D721Med (cell line): ENCODE data around the gene BRD4.

ENCODE experiments used
- DNase-seq: peaks from one replicate; pipeline ENCODE4 v3.0.0; 2011; ENCODE audit warnings: low spot score; ENCODE audit not compliant: insufficient read length
- FAIRE-seq: peaks from 2 replicates; lab custom pipeline; 2011; peaks lifted over from hg19 to GRCh38; lab: Jason Lieb, UNC
- TF ChIP-seq, protein P1 (sequence below): IDR thresholded peaks from 2 replicates; pipeline ENCODE4 v1.5.1; 2012; ENCODE audit warnings: mild to moderate bottlenecking, control low read depth; ENCODE audit not compliant: insufficient read depth; ENCODE audit errors: missing control alignments

Gene BRD4

DNA sequence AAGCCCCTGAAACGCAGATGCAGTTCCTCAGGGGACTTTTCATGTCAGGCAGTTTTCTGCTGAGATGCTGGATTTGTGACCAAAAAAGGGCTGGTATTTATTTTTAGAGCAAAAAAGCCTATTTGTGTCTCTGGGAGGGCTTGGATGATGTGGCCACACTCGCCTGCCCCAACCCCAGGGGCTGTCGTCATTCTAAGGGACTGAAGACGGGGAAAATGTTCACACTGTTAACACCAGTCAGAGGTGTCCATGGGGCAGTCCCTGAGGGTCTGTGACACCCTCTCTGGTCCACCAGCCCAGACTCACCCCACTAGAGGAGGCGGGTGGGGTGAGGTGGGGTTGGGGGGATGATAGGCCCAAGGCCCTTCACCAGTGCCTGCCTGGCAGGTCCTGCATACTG, 84.2 kb downstream of the BRD4 start:
- DNase-seq (no peak), FAIRE-seq (no peak)
- TF ChIP-seq, protein P1, sequence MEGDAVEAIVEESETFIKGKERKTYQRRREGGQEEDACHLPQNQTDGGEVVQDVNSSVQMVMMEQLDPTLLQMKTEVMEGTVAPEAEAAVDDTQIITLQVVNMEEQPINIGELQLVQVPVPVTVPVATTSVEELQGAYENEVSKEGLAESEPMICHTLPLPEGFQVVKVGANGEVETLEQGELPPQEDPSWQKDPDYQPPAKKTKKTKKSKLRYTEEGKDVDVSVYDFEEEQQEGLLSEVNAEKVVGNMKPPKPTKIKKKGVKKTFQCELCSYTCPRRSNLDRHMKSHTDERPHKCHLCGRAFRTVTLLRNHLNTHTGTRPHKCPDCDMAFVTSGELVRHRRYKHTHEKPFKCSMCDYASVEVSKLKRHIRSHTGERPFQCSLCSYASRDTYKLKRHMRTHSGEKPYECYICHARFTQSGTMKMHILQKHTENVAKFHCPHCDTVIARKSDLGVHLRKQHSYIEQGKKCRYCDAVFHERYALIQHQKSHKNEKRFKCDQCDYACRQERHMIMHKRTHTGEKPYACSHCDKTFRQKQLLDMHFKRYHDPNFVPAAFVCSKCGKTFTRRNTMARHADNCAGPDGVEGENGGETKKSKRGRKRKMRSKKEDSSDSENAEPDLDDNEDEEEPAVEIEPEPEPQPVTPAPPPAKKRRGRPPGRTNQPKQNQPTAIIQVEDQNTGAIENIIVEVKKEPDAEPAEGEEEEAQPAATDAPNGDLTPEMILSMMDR: no peak

DNA sequence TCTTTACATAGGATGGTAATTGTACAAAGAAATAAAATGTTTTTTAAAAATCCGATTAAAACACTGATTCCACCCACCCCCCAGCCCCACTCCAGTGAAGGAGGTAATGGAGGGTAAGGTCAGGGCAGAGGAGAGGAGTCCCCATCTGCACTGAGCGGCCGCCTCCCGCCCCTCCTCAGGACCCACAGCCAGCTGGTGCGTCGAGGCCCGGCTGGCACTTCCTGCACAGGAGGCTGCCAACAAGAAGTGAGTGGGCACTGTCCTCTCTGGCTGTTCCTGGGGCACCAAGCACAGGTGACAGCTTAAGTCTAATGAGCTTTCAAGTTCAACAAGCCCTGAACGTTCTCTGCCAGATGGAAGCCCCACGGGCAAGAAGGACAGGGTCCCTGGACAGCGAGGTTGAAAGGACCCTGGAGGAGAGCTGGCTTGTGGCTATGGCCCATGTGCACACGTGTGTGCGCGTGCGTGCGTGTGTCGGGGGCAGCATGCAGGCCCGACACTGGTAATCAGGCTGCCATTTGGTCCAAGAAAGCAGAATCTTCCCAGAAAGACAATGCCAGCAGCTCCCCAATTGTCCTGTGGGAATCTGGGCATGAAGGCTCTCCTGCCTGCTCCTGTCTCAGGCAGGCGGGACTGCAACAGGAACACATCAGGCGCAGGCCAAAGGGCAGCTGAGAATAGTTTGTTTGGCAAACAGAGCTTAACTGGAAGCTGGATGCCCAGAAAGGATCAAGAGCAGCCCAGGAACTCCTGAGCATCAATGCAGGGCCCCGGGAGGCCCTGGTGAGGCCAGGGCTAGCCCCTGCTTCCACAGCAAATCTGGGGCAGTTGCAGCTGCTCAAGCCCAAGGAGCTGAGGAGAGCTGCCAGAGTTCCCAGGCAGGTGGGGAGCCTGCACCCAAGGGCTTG, 85.0 kb downstream of the BRD4 start:
- DNase-seq: no peak
- TF ChIP-seq, protein P1: no peak
- no peak for FAIRE-seq

DNA sequence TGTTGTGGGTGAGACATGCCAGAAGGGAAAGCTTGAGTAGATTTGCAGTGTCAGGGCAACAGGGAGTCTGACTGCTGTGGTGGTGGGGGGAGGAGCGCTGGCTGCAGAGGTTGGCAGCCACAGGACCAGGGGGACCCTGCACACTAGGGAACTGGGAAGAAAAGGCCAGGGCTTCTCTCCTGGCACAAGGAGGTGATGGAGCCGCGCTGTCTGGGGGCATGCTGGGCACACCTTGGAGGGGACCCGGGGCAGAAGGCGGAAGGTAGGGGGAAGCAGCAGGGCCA, 86.2 kb downstream of the BRD4 start:
- no peak for FAIRE-seq
- DNase-seq: no peak
- TF ChIP-seq, protein P1: no peak

DNA sequence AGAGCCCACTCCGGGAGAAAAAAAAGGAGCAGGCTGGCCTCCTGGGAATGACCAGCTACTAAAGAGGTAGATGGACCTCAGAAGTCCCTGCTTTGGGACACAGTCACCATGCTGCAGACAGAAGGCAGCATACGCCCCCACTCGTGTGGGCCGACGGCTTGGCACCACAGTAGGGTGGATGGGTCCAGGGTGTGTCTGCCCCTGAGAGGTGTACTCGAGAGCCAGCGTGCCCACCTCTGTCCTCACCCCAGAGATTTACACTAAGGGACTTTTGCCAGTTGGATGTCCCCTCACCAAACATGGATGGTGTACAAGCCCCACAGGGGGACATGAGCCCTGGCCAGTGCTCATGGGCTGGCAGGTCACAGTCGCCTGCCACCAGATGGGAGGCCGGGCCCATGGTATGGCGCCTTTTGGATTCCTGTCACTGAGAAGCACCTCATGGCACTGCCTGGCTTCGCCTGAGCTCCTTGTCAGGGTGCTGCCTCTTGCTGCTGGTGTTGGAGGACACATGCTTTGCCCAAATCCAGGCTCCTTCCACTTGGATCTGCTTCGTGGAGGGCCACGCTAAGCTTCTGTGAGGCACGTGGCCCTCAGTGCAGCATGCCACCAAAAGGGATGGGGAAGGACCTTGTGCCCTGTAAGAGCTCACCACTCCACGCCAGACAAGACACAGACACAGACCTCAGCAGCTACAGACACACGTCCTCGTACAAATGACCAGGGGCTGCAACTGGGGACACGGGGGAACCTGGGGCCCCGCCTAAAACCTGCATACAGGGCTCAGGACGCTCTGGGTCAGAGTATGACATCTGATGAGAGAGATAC, 86.8 kb downstream of the BRD4 start:
- DNase-seq (no peak), FAIRE-seq (no peak)
- TF ChIP-seq, protein P1: no peak

DNA sequence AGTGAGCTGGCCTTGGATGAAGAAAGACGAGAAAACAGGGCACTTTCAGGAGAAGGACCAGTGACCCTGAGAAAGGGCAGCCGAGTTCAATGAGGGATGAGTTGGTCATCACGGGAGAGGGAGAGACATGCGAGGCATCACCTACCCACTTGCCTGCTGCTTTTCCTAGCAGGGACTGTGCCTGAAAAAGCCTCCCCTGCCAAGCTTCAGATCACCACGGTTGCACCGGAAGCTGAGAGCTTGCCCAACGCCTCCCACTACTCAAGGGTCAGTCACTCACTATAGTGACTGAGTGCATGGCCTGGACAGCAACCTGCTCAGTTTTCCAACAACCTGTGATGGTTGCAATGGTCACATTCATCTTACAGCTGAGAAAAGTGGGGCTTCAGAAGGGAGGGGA, 87.5 kb downstream of the BRD4 start:
- DNase-seq (no peak), FAIRE-seq (no peak)
- TF ChIP-seq, protein P1: no peak

DNA sequence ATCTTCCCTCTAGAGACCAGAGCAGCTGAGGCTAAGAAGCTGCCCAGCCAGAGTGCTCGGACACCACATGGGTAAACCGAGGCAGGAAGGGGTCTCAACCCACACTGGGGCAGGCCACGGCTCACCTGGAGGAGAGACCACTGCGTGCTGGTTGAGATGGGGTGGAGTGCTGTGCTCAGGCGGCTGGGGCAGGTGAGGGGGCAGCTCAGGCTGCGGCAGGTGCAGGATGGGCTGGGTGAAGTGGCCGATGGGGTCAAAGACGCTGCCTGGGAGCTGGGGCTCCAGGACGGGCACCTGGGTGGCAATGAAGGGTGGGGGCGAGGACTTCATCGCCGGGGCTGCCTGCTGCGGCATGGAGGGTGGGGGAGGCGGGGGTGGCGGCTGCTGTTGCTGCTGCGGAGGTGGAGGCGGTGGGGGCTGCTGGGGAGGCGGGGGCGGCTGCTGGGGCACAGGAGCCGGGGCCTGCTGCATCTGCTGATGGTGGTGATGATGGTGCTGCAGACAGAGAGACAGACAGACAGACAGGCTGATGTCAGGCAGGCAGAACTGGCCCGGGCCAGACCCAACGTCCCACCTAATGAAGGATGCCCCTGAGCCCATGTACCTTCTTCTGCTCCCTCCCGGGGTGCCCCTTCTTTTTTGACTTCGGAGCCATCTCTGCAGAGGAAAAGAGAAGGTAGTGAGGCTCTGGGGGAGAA, 88.1 kb downstream of the BRD4 start:
- no peak for DNase-seq
- no peak for FAIRE-seq
- TF ChIP-seq, protein P1: no peak
